Smooth muscle cell (in vitro differentiated cells): Measurements from ENCODE around the gene NEURL3. TPM values are rescaled to one million over a fixed set of nuclear protein-coding genes. Genes with fewer than 3 reads are reported as not detected.

Experiments used
- DNase-seq: peaks from one replicate; lab custom pipeline; 2025; ENCODE audit not compliant: unreplicated experiment; lab: John Stamatoyannopoulos, UW
- H2AFZ ChIP-seq: fragments of 200-600 bp; sonication (generic); 2 replicates; pipeline ENCODE4 v1.6.0; 2016; ENCODE audit warnings: antibody characterized with exemption, low read depth, mild to moderate bottlenecking
- H3F3A ChIP-seq: fragments of 200-600 bp; sonication (generic); 2 replicates; pipeline ENCODE4 v1.6.0; 2017; ENCODE audit warnings: antibody characterized with exemption, low read depth
- H3K27ac ChIP-seq: fragments of 200-600 bp; sonication (generic); 2 replicates; pipeline ENCODE4 v1.5.1; 2016; ENCODE audit warnings: low read depth, mild to moderate bottlenecking
- H3K27me3 ChIP-seq: fragments of 200-600 bp; sonication (generic); 2 replicates; pipeline ENCODE4 v1.6.1; 2016; ENCODE audit warnings: low read depth, mild to moderate bottlenecking
- H3K36me3 ChIP-seq: fragments of 200-600 bp; sonication (generic); 2 replicates; pipeline ENCODE4 v1.5.1; 2016; ENCODE audit warnings: low read depth
- H3K4me1 ChIP-seq: fragments of 200-600 bp; sonication (generic); 2 replicates; pipeline ENCODE4 v1.5.1; 2016; ENCODE audit warnings: low read depth
- H3K4me2 ChIP-seq: fragments of 200-600 bp; sonication (generic); 2 replicates; pipeline ENCODE4 v1.6.0; 2016; ENCODE audit warnings: mild to moderate bottlenecking
- H3K4me3 ChIP-seq: fragments of 200-600 bp; sonication (generic); 2 replicates; pipeline ENCODE4 v1.5.1; 2016; ENCODE audit warnings: mild to moderate bottlenecking
- H3K79me2 ChIP-seq: fragments of 200-600 bp; sonication (generic); 2 replicates; pipeline ENCODE4 v1.6.0; 2016; ENCODE audit warnings: low read depth, mild to moderate bottlenecking
- H3K9ac ChIP-seq: fragments of 200-600 bp; sonication (generic); 2 replicates; pipeline ENCODE4 v1.6.0; 2016; ENCODE audit warnings: low read depth
- H3K9me3 ChIP-seq: fragments of 200-600 bp; sonication (generic); replicated peaks from 2 replicates; pipeline ENCODE4 v1.5.1; 2016; ENCODE audit warnings: low read depth
- H4K20me1 ChIP-seq: fragments of 200-600 bp; sonication (generic); 2 replicates; pipeline ENCODE4 v1.6.0; 2016; ENCODE audit warnings: low read depth
- CTCF ChIP-seq: fragments of 200-600 bp; sonication (generic); IDR thresholded peaks from 2 replicates; pipeline ENCODE4 v1.5.1; 2017; ENCODE audit warnings: borderline replicate concordance, mild to moderate bottlenecking, antibody characterized with exemption; ENCODE audit not compliant: insufficient read depth, poor library complexity, severe bottlenecking
- WGBS: methylation state at CpG from one replicate; pipeline ENCODE4 v1.1.7; 2016; ENCODE audit warnings: low lambda C conversion rate; 5-methylcytosine and 5-hydroxymethylcytosine counted together
- polyA plus RNA-seq: library from polyadenylated mRNA; unstranded; fragments of >200 nt; fragmentation: Nextera tagmentation; extraction: Ambion mirVana; gene quantifications from 2 replicates; pipeline ENCODE4 v1.2.1, GENCODE V29; 2016
- total RNA-seq: library from RNA; depleted of rRNA; stranded (reverse); fragments of >200 nt; gene quantifications from 2 replicates; pipeline ENCODE4 v1.2.3, GENCODE V29; 2014

The NEURL3 gene
- total and polyA plus RNA-seq, 2 experiments from 2014 or later: 0.21 TPM; not detected in 1

- peak; percentile 66 for DNase-seq
- no peaks in the 10 kb centered on the region for H3K36me3 ChIP-seq
- H3K27ac ChIP-seq: no peak overlapping the region
- no peak overlapping the region for H3K4me2 ChIP-seq
- no peaks in the 10 kb centered on the region for H3K79me2 ChIP-seq
- H3K9me3 ChIP-seq: no peaks in the 10 kb centered on the region
- no peak overlapping the region for H3K9ac ChIP-seq
- no peaks in the 10 kb centered on the region for H3F3A ChIP-seq
- H2AFZ ChIP-seq: no peak overlapping the region
- no peaks in the 10 kb centered on the region for H3K4me1 ChIP-seq
- H4K20me1 ChIP-seq: no peaks in the 10 kb centered on the region
- no peak overlapping the region for H3K4me3 ChIP-seq
- peaks cover 5% of the 10 kb centered on the region for H3K27me3 ChIP-seq
- 28% methylated on average over 32 of the region's 32 CpGs for WGBS
- TF ChIP-seq CTCF: peak; percentile 95
Observed at GRCh38 chr2:96509114-96509846, 4.1 kb upstream of the NEURL3 start.

GRCh38 chr2:96508521-96509113 lies 3.5 kb upstream of the NEURL3 start:
- Histone ChIP-seq H3K4me3 (no peak overlapping the region), H3F3A (no peaks in the 10 kb centered on the region), H2AFZ (no peak overlapping the region), H3K27ac (no peak overlapping the region), H3K4me2 (peak overlapping the region; percentile 78), H3K36me3 (no peaks in the 10 kb centered on the region), H4K20me1 (no peaks in the 10 kb centered on the region), H3K9ac (no peak overlapping the region), H3K4me1 (no peaks in the 10 kb centered on the region), H3K27me3 (peaks cover 5% of the 10 kb centered on the region), H3K9me3 (no peaks in the 10 kb centered on the region), H3K79me2 (no peaks in the 10 kb centered on the region)
- no peak for DNase-seq
- no peak for TF ChIP-seq CTCF
- 87% methylated on average over 26 of the region's 26 CpGs for WGBS

- no peak overlapping the region for H3K9ac ChIP-seq
- DNase-seq: peak; percentile 48
Observed at GRCh38 chr2:96507957-96508520, 2.9 kb upstream of the NEURL3 start.

More at GRCh38 chr2:96507957-96508520, 2.9 kb upstream of the NEURL3 start:
- peaks cover 5% of the 10 kb centered on the region for H3K27me3 ChIP-seq
- H2AFZ ChIP-seq: peak overlapping the region; percentile 31
- 34% methylated on average over 28 of the region's 38 CpGs for WGBS
- H3F3A ChIP-seq: no peaks in the 10 kb centered on the region
- H3K4me2 ChIP-seq: peak overlapping the region; percentile 78
- H4K20me1 ChIP-seq: no peaks in the 10 kb centered on the region
- no peaks in the 10 kb centered on the region for H3K36me3 ChIP-seq
- no peaks in the 10 kb centered on the region for H3K4me1 ChIP-seq
- H3K9me3 ChIP-seq: no peaks in the 10 kb centered on the region
- TF ChIP-seq CTCF: peak; percentile 95
- H3K27ac ChIP-seq: no peak overlapping the region
- H3K79me2 ChIP-seq: no peaks in the 10 kb centered on the region
- H3K4me3 ChIP-seq: peak overlapping the region; percentile 29
